ENCODE results near the gene ZNF438. TPM values are rescaled to one million over a fixed set of nuclear protein-coding genes. Genes with fewer than 3 reads are reported as not detected.

The ZNF438 gene
- total and polyA plus RNA-seq, 2 of the 4 experiments (the other 2 are of a cell fraction) = 1.8 to 2.9 TPM

GRCh38 chr10:31075434-31075833 lies 43.8 kb upstream of the ZNF438 start (continued):
- TF ChIP-seq MXI1 (IDR thresholded peaks at IDR 0.05; ENCODE audit: borderline replicate concordance, low read depth, low read length) = no peak

GRCh38 chr10:31074722-31075086 lies 43.0 kb upstream of the ZNF438 start:
- no peaks in the 10 kb centered on the region for H3K9me3 ChIP-seq (ENCODE audit: control insufficient read depth, insufficient read depth, low read length)
- H4K8ac ChIP-seq (ENCODE audit: low read depth in 2 of 2, low read length in 2 of 2) = peak overlapping the region; percentile 68 to 78
- H3K27ac ChIP-seq (ENCODE audit: insufficient read depth, low read length) = peak overlapping the region; percentile 44
- no peak overlapping the region for H3K4me3 ChIP-seq (ENCODE audit: insufficient read depth, low read depth, low read length)
- ATAC-seq (ENCODE audit: low read depth) (no peak), DNase-seq (no peak)
- H2BK120ac ChIP-seq (ENCODE audit: low read depth, low read length) = peak overlapping the region; percentile 72
- H3K4me1 ChIP-seq (ENCODE audit: control insufficient read depth, insufficient read depth, low read length) = peaks cover 16% of the 10 kb centered on the region
- H3K56ac ChIP-seq (ENCODE audit: extremely low read depth, insufficient read depth, low read length) = peak overlapping the region; percentile 65; the same call in 1 of the 2 replicates
- dilution Hi-C loops (cut with HindIII; ENCODE audit: low sequenced_read_pairs, unreplicated experiment) (no loop called here), intact Hi-C loops (cut with micrococcal nuclease) (loop anchor here (5.0 kb wide), 1 partner anchor 188 kb away; no protein-coding TSS in a partner anchor), in situ Hi-C loops (cut with MboI; ENCODE audit: low sequenced_read_pairs) (no loop called here)
- H2BK15ac ChIP-seq (ENCODE audit: low read depth, low read length) = peak overlapping the region; percentile 91
- H3K36me3 ChIP-seq (ENCODE audit: control insufficient read depth, insufficient read depth, low read length) = no peaks in the 10 kb centered on the region
- WGBS, 2 experiments (ENCODE audit: extremely low coverage in 2 of 2, insufficient read length in 1 of 2) = 100% methylated on average over 2 of the region's 5 CpGs; no CpG with 5 or more reads in 1 of the 2 experiments
- peak overlapping the region; percentile 67 for H3K14ac ChIP-seq (replicated peaks; ENCODE audit: low read depth, low read length)
- peak overlapping the region; percentile 95 for H2BK20ac ChIP-seq (ENCODE audit: low read depth, low read length)
- H3K4me2 ChIP-seq (ENCODE audit: low read depth, low read length) = no peak overlapping the region
- peak overlapping the region; percentile 79 for H2BK5ac ChIP-seq (ENCODE audit: low read depth, low read length, poor library complexity, severe bottlenecking)
- POLR2A ChIA-PET (ENCODE audit: unreplicated experiment) = no interaction called here
- peak overlapping the region; percentile 11 for H2AFZ ChIP-seq (replicated peaks; ENCODE audit: low read length, poor library complexity)
- H4K20me1 ChIP-seq (ENCODE audit: insufficient read depth, low read length) = no peaks in the 10 kb centered on the region
- H3K9ac ChIP-seq (ENCODE audit: low read depth, low read length) = peak overlapping the region; percentile 3; the same call in 1 of the 2 replicates
- H3K23ac ChIP-seq (ENCODE audit: low read depth, low read length) = peak overlapping the region; percentile 48; the same call in 1 of the 2 replicates
- H2AK9ac ChIP-seq (replicated peaks; ENCODE audit: low read depth, low read length, poor library complexity) = peak overlapping the region; percentile 10
- H4K91ac ChIP-seq (ENCODE audit: insufficient read depth, low read depth, low read length) = peak overlapping the region; percentile 83
- peaks cover 6% of the 10 kb centered on the region for H3K9me1 ChIP-seq (ENCODE audit: insufficient read depth, low read length)
- no peaks in the 10 kb centered on the region for H3K79me1 ChIP-seq (ENCODE audit: low read depth in 1 of 2, low read length in 2 of 2)
- H3K18ac ChIP-seq (ENCODE audit: low read depth, low read length) = peak overlapping the region; percentile 42; the same call in 1 of the 2 replicates
- no TSS peak for BruUV-seq (replicated peaks)
- H3K27me3 ChIP-seq (ENCODE audit: control insufficient read depth, insufficient read depth, low read length) = no peaks in the 10 kb centered on the region
- H4K5ac ChIP-seq (ENCODE audit: low read depth, low read length) = peak overlapping the region; percentile 86
- CTCF ChIA-PET = interaction anchor here (1.0 kb wide), 1 partner anchor 323 kb away, joined by 3 read pairs; no protein-coding TSS in a partner anchor
- H2AK5ac ChIP-seq (ENCODE audit: low read depth, low read length) = peak overlapping the region; percentile 85
- H3K4ac ChIP-seq (ENCODE audit: low read depth, low read length) = peak overlapping the region; percentile 87
- TF ChIP-seq MAFK (IDR thresholded peaks at IDR 0.05; ENCODE audit: low read depth, low read length) (no peak), SMC3 (IDR thresholded peaks at IDR 0.05; ENCODE audit: low read depth, low read length) (no peak), CTCF (conservative IDR thresholded peaks at IDR 0.05; ENCODE audit: low read depth, low read length) (no peak), RFX5 (IDR thresholded peaks at IDR 0.05; ENCODE audit: low read depth, low read length) (no peak), RCOR1 (IDR thresholded peaks at IDR 0.05; ENCODE audit: insufficient replicate concordance, low read length) (no peak), BHLHE40 (IDR thresholded peaks at IDR 0.05; ENCODE audit: low read depth, low read length) (no peak), ELK1 (IDR thresholded peaks at IDR 0.05; ENCODE audit: borderline replicate concordance, low read depth, low read length) (no peak), POLR2A (IDR thresholded peaks at IDR 0.05; ENCODE audit: low read depth, low read length) (no peak), USF2 (IDR thresholded peaks at IDR 0.05; ENCODE audit: low read depth, low read length) (no peak), CEBPB (IDR thresholded peaks at IDR 0.05; ENCODE audit: low read depth, low read length) (no peak), NFE2L2 (IDR thresholded peaks at IDR 0.05; ENCODE audit: low read depth, low read length) (no peak), RAD21 (IDR thresholded peaks at IDR 0.05; ENCODE audit: low read length) (no peak), CHD1 (IDR thresholded peaks at IDR 0.05; ENCODE audit: low read depth, low read length) (no peak)
